ENCODE data around the gene UIMC1.

- TF ChIP-seq CTCF (IDR thresholded peaks at IDR 0.05) (no peak), POLR2A (IDR thresholded peaks at IDR 0.05) (no peak)
Observed at GRCh38 chr5:176857216-176857893, 149.2 kb downstream of the UIMC1 start.

All from vagina (tissue), 2 donors.